ENCODE data around the gene ZNF680. TPM values are rescaled to one million over a fixed set of nuclear protein-coding genes. Genes with fewer than 3 reads are reported as not detected.

The ZNF680 gene
- total RNA-seq, 2 donors from 2014 or later = 14.8 to 23.7 TPM

GRCh38 chr7:64528770-64529169, 34.1 kb downstream of the ZNF680 start:
- no peak overlapping the region for H3K4me3 ChIP-seq
- no peak overlapping the region for H3K27ac ChIP-seq
- no peak for TF ChIP-seq POLR2A (IDR thresholded peaks at IDR 0.05)
- TF ChIP-seq CTCF (IDR thresholded peaks at IDR 0.05) = no peak
- 90 to 95% methylated on average over 3 of the region's 3 CpGs for WGBS, 2 donors
- no peaks in the 10 kb centered on the region for H3K27me3 ChIP-seq
- ATAC-seq (no peak), DNase-seq (no peak)
- peaks cover 0 to 31% (median 0%) of the 10 kb centered on the region in 3 donors for H3K9me3 ChIP-seq
- H3K4me1 ChIP-seq = no peaks in the 10 kb centered on the region
- intact Hi-C loops (cut with DNase I) = no loop called here
- H3K36me3 ChIP-seq (replicated peaks in 1 of 2; ENCODE audit: insufficient read depth in 1 of 2, low read depth in 2 of 2) = peaks cover 10 to 16% of the 10 kb centered on the region in 2 donors

- H3K27me3 ChIP-seq = no peaks in the 10 kb centered on the region
- no peak overlapping the region for H3K4me3 ChIP-seq
- H3K36me3 ChIP-seq (replicated peaks in 1 of 2; ENCODE audit: insufficient read depth in 1 of 2, low read depth in 2 of 2) = peaks cover 6 to 9% of the 10 kb centered on the region in 2 donors
- 93 to 96% methylated on average over 2 of the region's 2 CpGs for WGBS, 2 donors
- peaks cover 0 to 42% (median 7%) of the 10 kb centered on the region in 3 donors for H3K9me3 ChIP-seq
- no peak overlapping the region for H3K27ac ChIP-seq
- TF ChIP-seq CTCF (IDR thresholded peaks at IDR 0.05) = no peak
- no peak for TF ChIP-seq POLR2A (IDR thresholded peaks at IDR 0.05)
- DNase-seq (no peak), ATAC-seq (no peak)
- intact Hi-C loops (cut with DNase I) = no loop called here
- H3K4me1 ChIP-seq = no peaks in the 10 kb centered on the region
Measured at GRCh38 chr7:64521409-64521984, 41.4 kb downstream of the ZNF680 start.

- intact Hi-C loops (cut with DNase I) = no loop called here
- Histone ChIP-seq H3K4me1 (no peaks in the 10 kb centered on the region), H3K27ac (no peak overlapping the region)
Measured at GRCh38 chr7:64516451-64516850, 46.4 kb downstream of the ZNF680 start.

GRCh38 chr7:64515781-64516180, 47.1 kb downstream of the ZNF680 start:
- no peak overlapping the region for H3K27ac ChIP-seq
- H3K9me3 ChIP-seq = peaks cover 0 to 19% (median 0%) of the 10 kb centered on the region in 3 donors

More at GRCh38 chr7:64516451-64516850, 46.4 kb downstream of the ZNF680 start:
- Histone ChIP-seq H3K36me3 (replicated peaks in 1 of 2; ENCODE audit: insufficient read depth in 1 of 2, low read depth in 2 of 2) (peaks cover under 1% of the 10 kb centered on the region in 2 donors), H3K9me3 (peaks cover 0 to 25% (median 4%) of the 10 kb centered on the region in 3 donors), H3K27me3 (no peaks in the 10 kb centered on the region), H3K4me3 (no peak overlapping the region)
- ATAC-seq = no peak
- TF ChIP-seq POLR2A (IDR thresholded peaks at IDR 0.05) = no peak
- no peak for TF ChIP-seq CTCF (IDR thresholded peaks at IDR 0.05)
- DNase-seq = no peak
- WGBS, 2 donors = 73 to 78% methylated on average over 2 of the region's 2 CpGs

More at GRCh38 chr7:64515781-64516180, 47.1 kb downstream of the ZNF680 start:
- Histone ChIP-seq H3K4me1 (no peaks in the 10 kb centered on the region), H3K36me3 (replicated peaks in 1 of 2; ENCODE audit: insufficient read depth in 1 of 2, low read depth in 2 of 2) (no peaks in the 10 kb centered on the region), H3K4me3 (no peak overlapping the region), H3K27me3 (no peaks in the 10 kb centered on the region)
- intact Hi-C loops (cut with DNase I) = no loop called here
- DNase-seq (no peak), ATAC-seq (no peak)
- 100% methylated on average over 1 of the region's 1 CpG for WGBS, 2 donors
- no peak for TF ChIP-seq CTCF (IDR thresholded peaks at IDR 0.05)
- TF ChIP-seq POLR2A (IDR thresholded peaks at IDR 0.05) = no peak

Data from body of pancreas (tissue), 4 donors.